Fibroblast of skin of scalp (primary cell): ENCODE measurements around the gene SHC2. TPM values are rescaled to one million over a fixed set of nuclear protein-coding genes. Genes with fewer than 3 reads are reported as not detected.

Source experiments
- DNase-seq: peaks from one replicate; pipeline ENCODE4 v3.0.0-alpha.2; 2013
- polyA plus RNA-seq, 2 experiments: library from polyadenylated mRNA; unstranded; fragments of 120-200 nt; gene quantifications; one replicate each; pipeline ENCODE4 v1.2.1, GENCODE V29; 2013; ENCODE audit not compliant: insufficient read length in 2 of 2

SHC2 gene, protein sequence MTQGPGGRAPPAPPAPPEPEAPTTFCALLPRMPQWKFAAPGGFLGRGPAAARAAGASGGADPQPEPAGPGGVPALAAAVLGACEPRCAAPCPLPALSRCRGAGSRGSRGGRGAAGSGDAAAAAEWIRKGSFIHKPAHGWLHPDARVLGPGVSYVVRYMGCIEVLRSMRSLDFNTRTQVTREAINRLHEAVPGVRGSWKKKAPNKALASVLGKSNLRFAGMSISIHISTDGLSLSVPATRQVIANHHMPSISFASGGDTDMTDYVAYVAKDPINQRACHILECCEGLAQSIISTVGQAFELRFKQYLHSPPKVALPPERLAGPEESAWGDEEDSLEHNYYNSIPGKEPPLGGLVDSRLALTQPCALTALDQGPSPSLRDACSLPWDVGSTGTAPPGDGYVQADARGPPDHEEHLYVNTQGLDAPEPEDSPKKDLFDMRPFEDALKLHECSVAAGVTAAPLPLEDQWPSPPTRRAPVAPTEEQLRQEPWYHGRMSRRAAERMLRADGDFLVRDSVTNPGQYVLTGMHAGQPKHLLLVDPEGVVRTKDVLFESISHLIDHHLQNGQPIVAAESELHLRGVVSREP
- 1.2 TPM for polyA plus RNA-seq (2013, experiment 1 of 2; ENCODE audit: insufficient read length)
- 2.5 TPM for polyA plus RNA-seq (2013, experiment 2 of 2; ENCODE audit: insufficient read length)

- no peak for DNase-seq
These were observed at the start of gene SHC2 for GRCh38 chr19:460877-461720. Gene SHC2, minus strand, starts transcription at chr19:461033. Its CDS starts 37 bp downstream, at chr19:460996.

DNA sequence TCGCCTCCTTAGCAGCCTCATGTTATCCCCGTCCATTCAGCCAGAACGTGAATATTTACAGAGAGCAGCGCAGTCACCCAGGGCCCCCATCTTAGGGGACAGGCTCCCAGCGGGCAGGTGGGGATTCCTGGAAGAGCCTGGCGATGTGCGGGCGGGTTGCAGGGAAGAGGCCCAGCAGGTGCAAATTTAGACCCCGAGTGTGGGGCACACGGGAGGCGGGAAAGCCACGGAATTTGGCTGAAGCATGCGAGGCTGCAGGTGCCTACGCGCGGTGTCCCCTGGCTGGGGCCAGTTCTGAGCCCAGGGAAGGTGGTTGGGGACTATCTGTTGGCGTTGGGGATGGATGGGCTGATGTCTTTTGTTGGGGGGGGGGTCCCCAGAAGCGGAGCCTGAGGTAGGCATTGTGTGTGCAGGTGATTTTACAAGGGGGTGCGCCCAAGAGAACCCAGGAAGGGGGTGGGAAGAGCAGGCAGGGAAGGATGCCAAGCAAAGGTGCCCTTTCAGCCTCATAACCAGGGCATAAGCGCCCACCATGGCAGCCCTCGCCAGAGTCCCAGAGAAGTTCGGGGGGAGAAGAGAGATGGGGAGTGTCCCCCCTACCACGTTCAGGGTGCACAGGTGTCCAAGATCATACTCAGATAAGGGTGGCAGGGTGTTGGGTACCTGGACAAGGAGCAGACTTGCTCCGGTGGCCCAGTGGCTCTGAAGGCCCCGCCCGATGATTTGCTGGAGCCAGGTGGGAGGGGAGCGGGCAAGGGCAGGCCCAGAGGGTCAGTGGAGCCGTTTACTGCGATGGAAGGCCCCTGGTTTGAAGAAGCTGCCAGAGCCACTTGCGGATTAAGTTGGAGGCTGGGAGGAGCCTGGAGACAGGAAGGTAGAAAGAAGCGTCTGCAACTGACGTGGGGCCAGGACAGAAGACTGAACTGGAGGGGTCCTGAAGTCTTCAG is 47.6 kb upstream of the SHC2 start:
- DNase-seq, result no peak

DNA sequence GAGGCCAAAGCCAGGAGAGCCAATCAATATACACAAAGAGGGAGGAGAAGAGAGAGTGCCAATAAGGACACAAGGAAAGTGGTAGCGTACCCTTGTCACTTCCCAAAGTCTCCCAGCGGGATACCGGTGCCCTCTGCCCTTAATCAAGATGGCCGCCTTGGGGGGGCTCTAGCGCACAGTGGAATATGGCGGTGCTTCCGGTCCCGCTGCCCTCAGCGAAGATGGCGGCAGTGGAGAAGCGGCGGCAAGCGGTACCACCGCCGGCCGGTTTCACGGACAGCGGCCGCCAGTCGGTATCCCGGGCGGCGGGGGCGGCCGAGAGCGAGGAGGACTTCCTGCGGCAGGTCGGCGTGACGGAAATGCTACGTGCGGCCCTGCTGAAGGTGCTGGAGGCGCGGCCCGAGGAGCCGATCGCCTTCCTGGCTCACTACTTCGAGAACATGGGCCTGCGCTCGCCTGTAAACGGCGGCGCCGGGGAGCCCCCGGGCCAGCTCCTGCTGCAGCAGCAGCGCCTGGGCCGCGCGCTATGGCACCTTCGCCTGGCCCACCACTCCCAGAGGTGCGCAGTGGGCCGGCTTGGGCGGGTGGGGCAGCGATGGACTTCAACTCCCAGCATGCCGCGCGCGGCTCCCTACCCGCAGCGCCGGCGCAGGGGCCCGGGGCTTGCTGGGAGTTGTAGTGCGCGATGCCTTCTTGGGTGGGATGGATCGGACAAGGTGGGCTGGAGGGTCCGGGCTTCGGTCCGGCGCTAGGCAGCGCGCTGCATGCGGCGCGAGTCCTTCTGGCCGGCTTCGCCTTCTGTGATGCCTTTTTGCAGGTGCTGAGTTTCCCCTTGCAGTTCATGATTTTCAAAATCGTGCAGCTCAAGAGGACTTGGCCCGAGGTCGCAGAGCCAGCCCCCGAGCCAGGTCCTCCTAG is 46.7 kb upstream of the SHC2 start, which contains the start of gene TPGS1:
TSS of gene TPGS1 (plus strand) at position 212 of the 918 bp plus-strand sequence. CDS start at position 222, 10 bp downstream.
- peak; percentile 75 for DNase-seq

DNA sequence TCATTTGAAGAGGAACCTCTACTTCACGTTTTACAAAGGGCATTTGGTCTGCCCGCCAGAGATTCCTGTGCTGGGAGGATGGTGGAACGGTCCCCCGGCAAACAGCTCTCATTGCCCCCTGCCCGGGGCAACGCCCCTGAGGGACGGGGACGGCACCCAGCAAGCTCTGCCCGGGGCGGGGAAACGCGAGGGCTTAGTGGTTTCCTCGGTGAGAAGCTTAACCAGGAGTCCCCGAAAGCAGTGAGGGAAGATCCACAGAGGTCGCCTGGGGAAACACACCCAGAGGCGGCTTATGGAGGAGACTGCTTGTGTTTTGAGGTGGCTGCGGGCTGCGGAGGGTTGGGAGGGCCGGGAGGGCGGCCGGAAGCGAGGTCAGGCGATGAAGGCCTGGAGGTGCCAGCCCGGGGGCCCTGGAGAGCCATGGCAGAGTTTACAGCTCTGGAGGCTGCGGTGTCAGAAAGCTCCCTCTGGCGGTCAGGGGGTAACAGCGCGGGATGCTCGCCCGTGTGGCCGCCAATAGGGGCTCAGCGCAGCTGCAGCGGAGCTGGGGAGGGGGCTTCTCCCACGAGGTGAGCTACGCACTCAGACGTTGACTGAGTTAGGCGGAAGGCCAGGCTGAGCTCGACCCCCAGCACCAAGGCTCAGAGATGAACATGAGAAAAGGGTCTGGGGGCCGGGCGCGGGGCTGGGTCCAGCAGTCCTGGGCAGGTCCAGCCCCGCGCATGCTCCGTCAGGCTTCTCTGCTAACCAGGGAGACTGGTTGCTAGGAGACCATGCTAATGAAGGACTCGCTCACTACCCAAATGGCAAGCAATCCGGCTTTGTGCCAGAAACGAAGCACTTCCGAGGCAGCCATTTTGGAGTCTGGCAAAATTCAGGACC is 45.8 kb upstream of the SHC2 start:
- DNase-seq, result peak; percentile 100

DNA sequence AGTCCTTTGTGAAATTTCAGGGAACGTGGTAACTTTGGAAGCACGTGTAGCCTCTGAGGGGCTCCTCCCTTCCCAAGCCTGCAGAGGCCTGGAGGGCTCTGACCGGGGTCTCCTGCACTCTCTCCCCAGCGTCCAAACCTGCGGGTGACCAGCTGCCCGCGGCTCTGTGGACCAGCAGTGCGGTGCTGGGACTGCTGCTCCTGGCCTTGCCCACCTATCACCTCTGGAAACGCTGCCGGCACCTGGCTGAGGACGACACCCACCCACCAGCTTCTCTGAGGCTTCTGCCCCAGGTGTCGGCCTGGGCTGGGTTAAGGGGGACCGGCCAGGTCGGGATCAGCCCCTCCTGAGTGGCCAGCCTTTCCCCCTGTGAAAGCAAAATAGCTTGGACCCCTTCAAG is 43.8 kb upstream of the SHC2 start:
- no peak for DNase-seq

GRCh38 chr19:501646-502045 is 40.8 kb upstream of the SHC2 start:
- DNase-seq, result no peak

GRCh38 chr19:498977-499623 is 38.3 kb upstream of the SHC2 start:
- DNase-seq, result no peak

- no peak for DNase-seq
These were observed 37.7 kb upstream of the SHC2 start for GRCh38 chr19:498511-498891.

GRCh38 chr19:497869-498510 is 37.2 kb upstream of the SHC2 start:
- DNase-seq, result no peak

- no peak for DNase-seq
These were observed 36.6 kb upstream of the SHC2 start for GRCh38 chr19:497491-497868.

- DNase-seq, result no peak
These were observed 36.2 kb upstream of the SHC2 start for GRCh38 chr19:496986-497385.

DNA sequence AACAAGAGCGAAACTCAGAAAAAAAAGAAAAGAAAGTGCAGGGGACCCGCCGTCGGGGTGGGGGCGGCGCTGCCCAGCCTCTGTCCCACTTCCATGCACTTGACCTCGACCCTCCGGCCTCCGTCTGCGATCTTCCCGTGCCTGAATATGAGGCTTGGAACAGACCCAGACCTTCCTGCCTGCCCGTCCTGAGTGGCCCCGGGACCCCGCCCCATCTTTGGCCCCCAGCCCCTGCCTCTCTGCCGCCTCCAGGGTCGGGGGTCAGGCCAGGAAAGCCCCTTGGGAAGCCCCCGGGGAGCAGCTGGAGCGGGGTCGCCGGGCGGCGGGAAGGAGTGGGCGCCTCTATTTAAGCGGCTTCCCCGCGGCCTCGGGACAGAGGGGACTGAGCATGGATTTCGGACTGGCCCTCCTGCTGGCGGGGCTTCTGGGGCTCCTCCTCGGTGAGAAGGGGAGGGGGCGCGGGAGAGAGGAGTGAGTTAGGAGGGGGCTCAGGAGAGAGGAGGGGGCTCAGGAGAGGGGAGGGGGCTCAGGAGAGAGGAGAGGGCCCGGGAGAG is 35.4 kb upstream of the SHC2 start, which contains the start of gene MADCAM1:
TSS of gene MADCAM1 (plus strand) at position 375 of the 554 bp plus-strand sequence. CDS start at position 389, 14 bp downstream.
- DNase-seq, result no peak

DNA sequence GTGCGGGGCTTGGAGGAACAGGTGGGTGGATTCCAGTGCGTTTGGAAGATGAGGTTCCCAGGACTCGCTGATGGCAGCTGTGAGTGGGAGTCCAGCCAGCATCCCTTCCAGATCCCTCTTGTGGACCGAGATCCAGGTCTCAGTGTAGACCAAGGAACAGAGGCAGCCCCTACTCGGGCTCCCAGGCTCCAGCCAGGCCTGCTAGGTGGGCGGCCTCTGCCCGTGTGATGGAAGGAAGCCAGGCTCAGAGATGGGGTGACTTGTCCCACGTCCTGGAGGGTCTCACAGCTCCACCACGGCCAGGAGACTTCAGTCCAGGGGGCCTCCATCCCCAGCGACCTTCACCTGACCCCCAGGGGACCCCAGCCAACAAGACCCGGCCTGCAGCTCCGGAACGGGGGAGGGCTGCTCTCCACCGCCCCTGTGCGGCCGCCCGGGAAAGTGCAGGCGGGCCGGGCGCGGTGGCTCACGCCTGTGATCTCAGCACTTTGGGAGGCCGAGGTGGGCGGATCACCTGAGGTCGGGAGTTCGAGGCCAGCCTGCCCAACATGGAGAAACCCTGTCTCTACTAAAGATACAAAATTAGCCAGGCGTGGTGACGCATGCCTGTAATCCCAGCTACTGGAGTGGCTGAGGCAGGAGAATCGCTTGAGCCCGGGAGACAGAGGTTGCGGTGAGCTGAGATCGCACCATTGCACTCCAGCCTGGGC is 34.7 kb upstream of the SHC2 start:
- peak; percentile 24 for DNase-seq

DNA sequence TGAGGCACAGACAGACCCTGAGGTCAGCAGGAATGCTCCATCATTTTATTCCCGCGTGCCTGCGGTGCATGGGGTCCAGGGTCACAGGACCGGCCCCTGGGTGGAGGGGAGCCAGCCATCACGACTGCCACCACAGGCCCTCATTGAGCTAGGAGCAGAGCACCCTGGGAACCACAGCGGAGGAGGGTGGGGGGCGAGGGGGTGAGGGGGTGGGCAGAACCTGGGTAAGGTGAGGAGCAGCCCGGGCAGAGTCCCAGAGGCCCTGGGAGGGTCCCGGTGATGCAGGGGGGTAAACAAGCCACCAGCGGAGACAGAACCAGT is 34.2 kb upstream of the SHC2 start:
- no peak for DNase-seq

DNA sequence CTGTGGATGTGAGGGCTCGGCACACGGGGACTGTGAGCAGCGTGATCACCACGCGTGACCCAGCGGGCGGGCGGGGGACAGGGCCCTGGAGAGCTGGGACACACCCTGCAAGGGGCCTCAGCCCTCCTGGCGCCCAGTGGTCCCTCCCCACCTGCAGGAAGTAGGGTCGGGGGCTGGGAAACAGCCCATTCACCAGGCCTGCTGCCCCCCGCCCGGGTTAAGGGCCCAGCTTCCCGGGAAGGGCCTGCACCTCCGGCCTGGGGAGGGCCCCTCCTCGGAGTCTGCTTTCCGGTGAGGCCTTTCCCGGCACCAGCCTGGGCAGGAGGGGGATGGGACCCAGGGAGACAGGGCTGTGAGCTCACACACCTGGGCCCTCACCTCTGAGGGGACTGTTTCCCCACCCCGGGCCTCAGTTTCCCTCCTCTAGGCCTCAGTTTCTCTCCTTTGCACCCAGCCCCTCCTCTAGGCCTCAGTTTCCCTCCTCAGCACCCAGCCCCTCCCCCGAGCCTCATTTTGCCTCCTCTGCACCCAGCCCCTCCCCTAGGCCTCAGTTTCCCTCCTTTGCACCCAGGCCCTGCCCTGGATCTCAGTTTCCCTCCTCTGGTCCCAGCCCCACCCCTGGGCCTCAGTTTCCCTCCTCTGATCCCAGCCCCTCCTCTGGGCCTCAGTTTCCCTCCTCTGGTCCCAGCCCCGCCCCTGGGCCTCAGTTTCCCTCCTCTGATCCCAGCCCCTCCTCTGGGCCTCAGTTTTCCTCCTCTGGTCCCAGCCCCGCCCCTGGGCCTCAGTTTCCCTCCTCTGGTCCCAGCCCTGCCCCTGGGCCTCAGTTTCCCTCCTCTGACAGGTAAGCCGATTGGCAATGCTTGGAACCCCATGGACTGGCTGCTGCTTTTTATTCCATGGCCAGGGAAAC is 33.6 kb upstream of the SHC2 start:
- no peak for DNase-seq

DNA sequence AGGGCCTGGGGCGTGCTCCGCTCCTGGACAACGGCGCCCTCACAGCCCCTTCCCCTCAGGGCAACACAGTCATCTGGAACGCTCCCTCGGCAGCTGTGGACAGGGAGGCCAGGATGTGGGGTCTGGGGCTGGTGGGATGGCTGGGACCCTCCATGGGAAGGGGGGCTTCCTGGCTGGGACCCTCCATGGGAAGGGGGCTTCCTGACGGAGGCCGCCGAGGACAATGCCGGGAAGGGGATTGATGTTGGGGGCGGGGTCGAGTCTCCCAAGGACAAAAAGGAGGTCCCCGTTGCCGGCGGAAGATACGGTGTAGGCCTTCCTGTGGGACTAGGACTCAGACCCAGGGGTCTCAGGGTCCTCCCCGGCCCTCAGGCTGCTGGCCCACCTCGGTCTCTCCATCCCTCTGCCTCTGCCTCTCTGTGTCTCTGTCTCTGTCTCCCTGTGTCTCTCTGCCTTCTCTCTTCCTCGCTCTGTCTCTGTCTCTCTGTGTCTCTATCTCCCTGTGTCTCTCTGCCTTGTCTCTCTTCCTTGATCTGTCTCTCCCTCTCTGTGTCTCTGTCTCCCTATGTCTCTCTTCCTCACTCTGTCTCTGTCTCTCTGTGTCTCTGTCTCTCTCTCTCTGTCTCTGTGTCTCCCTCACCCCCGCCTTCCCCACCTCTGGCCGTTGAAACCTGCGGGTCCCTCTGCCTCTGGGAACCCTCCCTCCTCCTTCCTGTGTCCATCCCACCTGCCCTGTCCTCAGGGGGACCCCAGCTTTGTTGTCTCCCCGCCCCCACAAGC is 32.7 kb upstream of the SHC2 start:
- no peak for DNase-seq
